ENCODE data around the gene GSE1.

The GSE1 gene

DNA sequence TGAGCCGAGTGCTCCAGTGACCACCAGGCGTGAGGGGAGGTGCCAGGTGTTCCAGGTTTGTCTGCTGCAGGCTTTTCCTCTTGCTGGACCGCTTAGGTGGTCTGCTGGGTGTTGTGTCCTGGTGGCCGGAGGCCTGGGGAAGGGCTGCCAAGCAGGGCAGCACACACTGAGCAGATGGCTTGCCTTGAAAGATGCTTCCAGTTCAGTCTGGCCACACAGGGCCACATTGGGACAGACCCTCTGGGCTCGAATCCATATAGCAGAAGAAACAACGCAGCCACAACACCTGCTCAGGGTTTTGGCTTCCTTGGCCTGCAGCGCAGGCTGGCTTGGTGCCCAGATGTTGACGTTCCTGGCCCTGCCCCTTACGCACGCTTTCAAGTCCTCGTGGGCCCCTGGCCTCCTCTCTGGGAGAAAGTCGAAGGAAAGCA lies 50.8 kb downstream of the GSE1 start:
- no peak for DNase-seq (ENCODE audit: low spot score)
- TF ChIP-seq CTCF (IDR thresholded peaks at IDR 0.05; ENCODE audit: extremely low read depth, missing control alignments): no peak

- no peak for TF ChIP-seq CTCF (IDR thresholded peaks at IDR 0.05; ENCODE audit: extremely low read depth, missing control alignments)
- DNase-seq (ENCODE audit: low spot score): no peak
These were observed 51.7 kb downstream of the GSE1 start for GRCh38 chr16:85664580-85665372.

- DNase-seq (ENCODE audit: low spot score): no peak
- no peak for TF ChIP-seq CTCF (IDR thresholded peaks at IDR 0.05; ENCODE audit: extremely low read depth, missing control alignments)
These were observed 52.2 kb downstream of the GSE1 start for GRCh38 chr16:85665373-85665740.

DNA sequence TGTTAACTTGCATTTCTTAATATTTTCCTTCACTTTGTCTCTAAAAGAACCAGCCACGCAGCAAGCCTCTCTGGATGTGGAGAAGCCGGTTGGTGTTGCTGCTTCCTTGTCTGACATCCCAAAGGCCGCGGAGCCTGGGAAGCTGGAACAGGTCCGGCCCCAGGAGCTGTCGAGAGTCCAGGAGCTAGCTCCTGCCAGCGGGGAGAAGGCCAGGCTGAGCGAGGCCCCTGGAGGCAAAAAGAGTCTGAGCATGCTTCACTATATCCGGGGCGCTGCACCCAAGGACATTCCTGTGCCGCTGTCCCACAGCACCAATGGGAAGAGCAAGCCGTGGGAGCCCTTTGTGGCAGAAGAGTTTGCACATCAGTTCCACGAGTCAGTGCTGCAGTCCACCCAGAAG lies 52.8 kb downstream of the GSE1 start:
- TF ChIP-seq CTCF (IDR thresholded peaks at IDR 0.05; ENCODE audit: extremely low read depth, missing control alignments): no peak
- DNase-seq (ENCODE audit: low spot score): no peak

DNA sequence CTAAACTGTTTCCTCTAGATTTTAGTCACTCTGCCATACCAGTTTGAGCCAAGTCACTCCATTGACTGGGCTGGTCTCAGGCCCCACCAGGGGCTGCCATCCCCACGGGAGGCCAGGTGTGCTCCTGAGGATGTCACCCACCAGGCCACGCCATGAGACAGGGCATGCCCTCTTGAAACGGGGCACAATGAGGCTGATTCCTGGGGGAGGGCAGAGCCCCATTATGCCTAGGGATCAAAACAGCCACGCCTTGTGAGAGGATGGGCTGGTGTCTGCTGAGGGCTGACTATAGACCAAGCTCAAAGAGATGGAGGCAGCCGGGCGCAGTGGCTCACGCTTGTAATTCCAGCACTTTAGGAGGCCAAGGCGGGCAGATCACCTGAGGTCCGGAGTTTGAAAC lies 54.1 kb downstream of the GSE1 start:
- no peak for DNase-seq (ENCODE audit: low spot score)
- no peak for TF ChIP-seq CTCF (IDR thresholded peaks at IDR 0.05; ENCODE audit: extremely low read depth, missing control alignments)

DNA sequence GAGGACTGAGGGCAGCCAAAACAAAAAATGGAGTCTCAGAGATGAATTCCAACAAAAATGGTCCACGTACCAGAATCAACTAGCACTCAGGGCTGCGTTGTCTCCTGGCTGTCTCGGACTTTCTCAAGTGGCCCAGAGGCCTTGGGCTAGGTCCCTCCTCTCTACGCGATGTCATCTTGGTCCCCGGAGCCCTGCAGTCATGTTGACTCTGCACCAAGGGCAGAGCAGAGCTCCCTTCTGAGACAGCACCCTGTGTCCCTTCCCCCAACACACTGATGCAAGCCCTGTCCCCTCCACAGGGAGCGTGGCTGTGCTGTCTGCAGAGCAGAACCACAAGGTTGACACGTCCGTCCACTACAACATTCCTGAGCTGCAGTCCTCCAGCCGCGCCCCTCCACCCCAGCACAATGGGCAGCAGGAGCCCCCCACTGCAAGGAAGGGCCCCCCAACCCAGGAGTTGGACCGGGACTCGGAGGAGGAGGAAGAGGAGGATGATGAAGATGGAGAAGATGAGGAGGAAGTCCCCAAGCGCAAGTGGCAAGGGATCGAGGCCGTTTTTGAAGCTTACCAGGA lies 54.8 kb downstream of the GSE1 start:
- DNase-seq (ENCODE audit: low spot score): no peak

More for the DNA sequence above, 54.8 kb downstream of the GSE1 start:
- no peak for TF ChIP-seq CTCF (IDR thresholded peaks at IDR 0.05; ENCODE audit: extremely low read depth, missing control alignments)
